Psoas muscle (tissue), 8 donors: ENCODE data around the gene RELA. TPM values are rescaled to one million over a fixed set of nuclear protein-coding genes. Genes with fewer than 3 reads are reported as not detected.
A peak's percentile ranks its signal among the peaks of the same experiment; 100 is the strongest.

Experiments
- ATAC-seq, 4 donors: fragments of 200-7000 bp; cut with Tn5 transposase; one replicate each; pipeline ENCODE4 v1.9.1; 2020; ENCODE audit warnings: moderate library complexity in 3 of 4, mild to moderate bottlenecking in 2 of 4
- DNase-seq, 2 donors: peaks; one replicate each; pipeline ENCODE4 v3.0.0-alpha.2; 2020
- H3K27ac ChIP-seq: fragments of 200-600 bp; one replicate; pipeline ENCODE4 v1.8.0; 2022
- H3K27me3 ChIP-seq, 3 donors: fragments of 200-600 bp in 1 of 3; one replicate each; pipeline versions ENCODE4 v1.6.1 to v1.8.0; 2013 to 2022; ENCODE audit warnings: low read length in 2 of 3, mild to moderate bottlenecking in 2 of 3, moderate library complexity in 1 of 3; ENCODE audit not compliant: insufficient read depth in 3 of 3
- H3K36me3 ChIP-seq, 2 donors: fragments of 200-600 bp in 1 of 2; one replicate each; pipeline versions ENCODE4 v1.6.1 to v1.8.0; 2013 to 2022; ENCODE audit warnings: low read depth in 1 of 2, mild to moderate bottlenecking in 1 of 2, moderate library complexity in 1 of 2; ENCODE audit not compliant: insufficient read depth in 1 of 2
- H3K4me1 ChIP-seq: fragments of 200-600 bp; one replicate; pipeline ENCODE4 v1.8.0; 2022
- H3K4me3 ChIP-seq: fragments of 200-600 bp; one replicate; pipeline ENCODE4 v1.8.0; 2022; ENCODE audit warnings: mild to moderate bottlenecking
- H3K9me3 ChIP-seq: fragments of 200-600 bp; one replicate; pipeline ENCODE4 v1.8.0; 2022
- CTCF ChIP-seq: fragments of 200-600 bp; IDR thresholded peaks from one replicate; pipeline ENCODE4 v1.8.0; 2022; ENCODE audit warnings: antibody characterized with exemption
- WGBS, 3 donors: extraction: QIAGEN DNeasy Blood & Tissue Kit; methylation state at CpG; one replicate each; pipeline versions ENCODE4 v1.1.6 to v1.1.7; 2013; 5-methylcytosine and 5-hydroxymethylcytosine counted together
- intact Hi-C, 2 donors: fragments of 100-400 bp; cut with DNase I; formaldehyde crosslinking; loops; one replicate each; pipeline versions ENCODE4 v1.11.0 to v1.14.2; 2022
- polyA plus RNA-seq, 3 donors: library from polyadenylated mRNA; stranded (reverse); fragments of 200-250 nt; gene quantifications; one replicate each; pipeline ENCODE4 v1.2.3, GENCODE V29; 2013
- total RNA-seq, 4 donors: library from RNA; stranded (reverse); fragmentation: NEBNext Ultra II Directional in 2 of 4; extraction: Animal tissue kit (Norgen Biotek cat#: 25700) in 2 of 4; gene quantifications; one replicate each; pipeline versions ENCODE4 v1.2.1 to v1.2.4, GENCODE V29; 2021 to 2023
- donor health status: healthy with polysubstance abuse.
- donor health status: DM: no; HTN: no; CAD: no; lungs with moderate emphysema.
- donor health status: Bipolar disorder and iron deficiency.
- donor health status: healthy.
- donor health status: DM: yes; HTN: yes; CAD: no.
- donor health status: DM: no; HTN: no; CAD: no.
- donor health status: DM: no; HTN: no; CAD: no.
- donor health status: DM: yes; HTN: yes; CAD: no.

The RELA gene
- total and polyA plus RNA-seq, 7 donors, result 42.1 to 72.6 (median 64.0) TPM

GRCh38 chr11:65680192-65680743 is 17.6 kb upstream of the RELA start:
- Histone ChIP-seq H3K27me3 (no peaks in the 10 kb centered on the region), H3K9me3 (no peaks in the 10 kb centered on the region), H3K27ac (no peak overlapping the region), H3K4me1 (no peaks in the 10 kb centered on the region), H3K36me3 (no peaks in the 10 kb centered on the region), H3K4me3 (no peak overlapping the region)
- TF ChIP-seq CTCF, result no peak
- ATAC-seq, result no peak
- WGBS, 3 donors, result 80 to 82% (median 82%) methylated on average over 5 of the region's 5 CpGs
- intact Hi-C loops, result no loop called here
- DNase-seq, result no peak

- Histone ChIP-seq H3K27me3 (no peaks in the 10 kb centered on the region), H3K36me3 (peaks cover 0 to 3% of the 10 kb centered on the region in 2 donors), H3K4me3 (no peak overlapping the region), H3K4me1 (no peaks in the 10 kb centered on the region), H3K27ac (no peak overlapping the region), H3K9me3 (no peaks in the 10 kb centered on the region)
- DNase-seq (no peak), ATAC-seq (no peak)
- 85 to 97% (median 96%) methylated on average over 1 to 2 of the region's 2 CpGs for WGBS, 3 donors
- intact Hi-C loops, result no loop called here
- no peak for TF ChIP-seq CTCF
Observed at GRCh38 chr11:65672982-65673381, 10.3 kb upstream of the RELA start.

GRCh38 chr11:65672180-65672860 is 9.6 kb upstream of the RELA start:
- no peaks in the 10 kb centered on the region for H3K9me3 ChIP-seq
- H3K27me3 ChIP-seq, result no peaks in the 10 kb centered on the region
- intact Hi-C loops, result no loop called here
- no peaks in the 10 kb centered on the region for H3K4me1 ChIP-seq
- ATAC-seq, result no peak
- H3K27ac ChIP-seq, result no peak overlapping the region
- peaks cover 0 to 3% of the 10 kb centered on the region in 2 donors for H3K36me3 ChIP-seq
- DNase-seq, result no peak
- no peak overlapping the region for H3K4me3 ChIP-seq
- TF ChIP-seq CTCF, result no peak

- no peak for TF ChIP-seq CTCF
- intact Hi-C loops, result no loop called here
- Histone ChIP-seq H3K27me3 (no peaks in the 10 kb centered on the region), H3K36me3 (peaks cover 0 to 37% of the 10 kb centered on the region in 2 donors), H3K4me1 (peaks cover 17% of the 10 kb centered on the region), H3K4me3 (peak overlapping the region; percentile 88), H3K27ac (peak overlapping the region; percentile 94), H3K9me3 (no peaks in the 10 kb centered on the region)
- WGBS, 3 donors, result 3 to 6% (median 3%) methylated on average over 15 of the region's 15 CpGs
- ATAC-seq, result peak; percentile 40 to 69 (median 48)
- DNase-seq, result peak; percentile 67 to 83
Observed at GRCh38 chr11:65663639-65664200, 1.0 kb upstream of the RELA start.
